GM19452 (cell line): ENCODE data around the gene ATG4D.

Experiments
- ATAC-seq: cut with Tn5 transposase; IDR thresholded peaks from one replicate; pipeline ENCODE4 v1.9.1; 2021; ENCODE audit not compliant: unreplicated experiment

The ATG4D gene

DNA sequence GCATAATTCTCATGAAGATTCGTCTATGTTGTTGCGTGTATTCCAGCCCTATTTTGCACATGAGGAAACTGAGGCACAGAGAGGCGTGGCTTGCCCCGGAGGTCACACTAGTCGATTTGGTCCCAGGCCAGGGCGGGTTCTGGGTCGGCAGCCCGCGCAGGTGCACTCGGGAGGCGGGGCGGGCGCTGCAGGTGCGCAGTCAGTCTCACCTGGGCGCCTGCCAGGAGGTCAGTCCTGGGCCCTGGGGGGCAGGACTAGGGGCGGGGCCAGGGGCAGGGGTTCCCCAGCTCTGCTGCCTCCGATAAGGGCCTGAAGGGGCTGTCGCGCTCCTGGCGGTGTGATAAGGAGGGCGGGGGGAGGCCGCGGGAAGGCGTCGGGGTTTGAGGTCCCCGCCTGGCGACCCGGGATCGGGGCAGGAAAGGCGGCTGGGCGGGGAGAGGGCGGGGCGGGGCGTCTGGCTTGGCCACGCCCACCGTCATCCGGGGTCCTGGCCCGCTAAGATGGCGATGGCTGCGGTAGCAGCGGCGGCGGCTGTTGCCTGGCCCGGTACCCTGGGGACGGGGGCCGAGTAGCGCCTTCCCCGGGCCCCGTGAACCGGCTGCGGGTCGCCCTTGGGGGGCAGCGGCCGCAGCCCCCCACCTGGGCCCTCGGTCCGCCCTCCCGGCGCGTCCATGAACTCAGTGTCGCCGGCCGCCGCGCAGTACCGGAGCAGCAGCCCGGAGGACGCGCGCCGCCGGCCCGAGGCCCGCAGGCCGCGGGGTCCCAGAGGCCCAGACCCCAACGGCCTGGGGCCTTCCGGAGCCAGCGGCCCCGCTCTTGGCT is at the start of gene ATG4D:
Gene ATG4D (plus strand): TSS at position 485 of the 822 bp plus-strand sequence. CDS start 187 bp downstream, at position 672.
- peak; percentile 90 for ATAC-seq

DNA sequence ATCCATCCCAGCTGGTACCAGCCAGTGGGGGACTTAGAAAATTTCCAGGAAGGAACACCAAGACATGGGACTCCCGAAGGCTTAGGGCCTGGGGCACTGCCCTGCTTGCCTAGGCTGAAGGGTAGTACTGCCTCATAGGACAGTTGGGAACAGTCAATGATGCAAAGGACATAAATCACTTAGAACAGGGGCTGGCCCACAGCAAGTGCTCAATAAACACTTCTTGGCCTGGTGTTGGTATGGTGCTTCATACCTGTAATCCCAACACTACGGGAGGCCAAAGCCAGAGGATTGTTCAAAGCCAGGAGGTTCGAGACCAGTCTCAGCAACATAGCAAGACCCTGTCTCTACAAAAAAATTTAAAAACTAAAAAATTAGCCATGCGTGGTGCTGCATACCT is 46.3 kb upstream of the ATG4D start:
- no peak for ATAC-seq

DNA sequence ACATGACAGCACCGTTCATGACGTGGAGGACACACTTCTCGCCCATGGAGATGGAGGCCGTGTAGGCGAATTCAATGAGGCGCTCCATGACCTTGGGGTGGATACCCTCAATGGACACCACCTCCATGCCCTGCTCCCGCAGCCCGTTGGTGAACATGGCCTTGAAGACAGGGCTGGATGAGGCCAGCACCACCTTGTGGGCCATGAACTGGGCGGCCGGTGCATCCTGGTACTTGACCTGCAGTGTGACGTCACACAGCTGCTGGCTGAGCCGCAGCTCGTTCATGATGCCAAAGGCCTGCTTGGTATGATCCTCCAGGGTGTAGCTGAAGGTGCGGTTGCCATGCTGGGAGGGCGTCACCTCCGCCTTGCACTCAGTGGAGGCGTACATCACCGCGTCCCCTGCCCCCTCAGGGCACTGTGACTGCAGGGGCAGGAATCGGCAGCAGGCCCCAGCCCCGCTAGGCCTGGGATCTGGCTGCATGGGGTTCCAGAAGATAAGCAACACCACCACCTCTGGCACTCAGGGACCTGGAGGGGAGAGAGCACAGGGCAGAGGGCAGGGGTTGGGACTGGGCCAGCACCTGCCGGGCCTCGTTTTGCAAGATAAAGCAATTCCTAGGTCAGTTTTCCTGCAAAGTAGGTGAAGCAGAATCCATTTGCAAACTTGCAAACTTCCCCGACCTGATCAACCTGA is 44.0 kb upstream of the ATG4D start:
- ATAC-seq, result no peak

DNA sequence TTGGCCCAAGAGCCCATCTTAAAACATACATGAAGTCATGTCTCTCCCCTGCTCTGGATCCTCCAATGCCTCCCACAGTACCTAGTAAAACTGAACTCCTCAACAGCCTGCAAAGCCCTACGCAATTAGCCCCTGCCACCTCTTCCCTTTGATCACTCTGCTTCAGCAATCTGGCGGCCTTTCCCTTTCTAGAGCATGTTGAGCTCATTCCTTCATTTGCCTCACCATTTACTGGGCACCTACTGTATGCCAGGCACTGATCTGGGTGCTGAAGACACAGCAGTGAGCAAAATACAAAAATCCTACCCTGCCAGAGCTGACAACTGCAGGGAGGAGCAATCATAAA is 43.5 kb upstream of the ATG4D start:
- no peak for ATAC-seq

DNA sequence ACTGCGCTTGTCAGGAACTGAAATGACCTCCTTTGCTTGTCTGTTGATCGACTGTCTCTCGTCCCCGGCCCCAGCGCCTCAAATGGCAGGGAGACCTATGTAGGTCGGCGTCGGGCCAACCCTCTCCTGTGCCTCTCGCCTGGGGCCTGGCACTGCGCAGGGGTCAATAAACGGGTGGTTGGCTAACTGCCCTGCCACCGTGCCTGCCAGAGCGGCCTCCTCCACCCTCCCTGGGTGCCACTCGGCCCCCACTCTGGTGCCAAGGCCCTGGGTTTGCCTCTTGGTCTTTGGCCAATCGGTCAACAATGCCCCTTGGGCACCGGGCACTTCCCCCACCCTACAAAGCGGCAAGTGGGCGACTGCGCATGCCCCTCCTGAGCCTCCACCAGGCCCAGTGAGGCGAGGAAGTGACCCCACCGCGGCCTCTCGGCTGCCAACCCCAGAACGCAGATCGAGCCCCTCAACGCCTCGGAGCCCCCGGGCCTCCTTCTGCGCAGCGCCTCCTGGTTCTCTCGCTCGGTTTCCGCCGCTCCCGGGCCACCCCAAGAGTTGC is 41.7 kb upstream of the ATG4D start:
- peak; percentile 43 for ATAC-seq

DNA sequence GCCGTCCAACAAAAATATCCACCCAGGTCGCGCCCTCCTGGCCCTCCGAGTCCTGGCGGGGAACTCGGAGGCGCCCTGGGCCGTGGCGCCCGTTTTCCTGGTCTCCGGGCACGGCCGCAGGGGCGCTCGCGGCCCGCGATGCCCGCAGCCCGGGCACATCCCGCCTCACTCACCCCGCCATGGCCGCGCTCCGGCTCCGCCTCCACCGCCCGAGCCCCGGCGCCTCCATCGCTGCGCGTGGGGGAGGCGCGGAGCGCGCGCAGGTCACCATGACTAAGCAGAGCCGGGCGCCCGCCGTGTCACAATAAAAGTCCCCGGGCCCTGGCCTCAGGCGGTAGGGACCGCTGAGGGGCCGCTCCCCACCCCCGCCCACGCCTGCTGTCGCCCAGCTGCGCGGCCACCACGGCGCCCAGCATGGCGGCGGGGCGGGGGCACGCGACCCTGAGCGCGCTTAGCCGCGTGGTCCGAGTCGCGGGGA is 41.1 kb upstream of the ATG4D start:
- ATAC-seq, result peak; percentile 69

DNA sequence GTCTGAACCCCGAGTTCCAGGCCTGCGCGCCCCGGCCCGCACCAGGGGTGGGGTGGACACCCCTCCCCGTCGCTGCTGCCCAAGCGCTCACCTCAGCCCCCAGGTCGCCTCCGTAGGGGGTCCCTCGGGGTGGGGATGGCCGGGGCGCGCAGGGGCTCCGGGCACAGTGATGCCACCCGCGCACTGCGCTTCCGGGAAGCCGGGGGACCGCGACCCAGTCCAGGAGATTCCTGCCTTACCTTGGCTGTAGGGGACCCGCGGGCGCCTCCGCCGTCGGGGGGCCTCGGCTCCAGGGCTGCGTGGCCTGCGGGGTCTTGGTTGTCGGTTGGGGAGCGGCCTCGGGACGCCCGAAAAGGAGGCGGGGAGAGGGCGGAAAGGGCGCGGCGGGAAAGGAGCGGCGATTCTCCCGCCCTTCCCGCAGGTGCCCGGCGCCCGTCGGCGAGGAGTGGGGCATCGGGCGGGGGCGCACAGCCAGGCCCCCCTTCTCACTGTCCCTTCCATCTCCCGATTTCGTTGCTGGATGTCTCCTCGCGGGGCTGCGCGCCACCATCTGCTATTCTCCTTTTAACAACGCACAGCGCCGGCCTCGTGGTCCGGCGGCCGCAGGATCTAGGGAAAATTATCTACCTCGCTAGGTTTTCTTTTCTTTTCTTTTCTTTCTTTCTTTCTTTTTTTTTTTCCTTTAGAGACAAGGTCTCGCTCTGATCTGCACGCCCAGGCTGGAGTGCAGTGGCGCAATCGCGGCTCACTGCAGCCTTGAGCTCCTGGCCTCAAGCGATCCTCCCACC is 40.5 kb upstream of the ATG4D start, which contains the start of gene KEAP1:
Gene KEAP1 (minus strand): TSS at position 355 of the 788 bp plus-strand sequence. CDS start 3,323 bp downstream, outside the sequence.
- peak; percentile 3 for ATAC-seq

DNA sequence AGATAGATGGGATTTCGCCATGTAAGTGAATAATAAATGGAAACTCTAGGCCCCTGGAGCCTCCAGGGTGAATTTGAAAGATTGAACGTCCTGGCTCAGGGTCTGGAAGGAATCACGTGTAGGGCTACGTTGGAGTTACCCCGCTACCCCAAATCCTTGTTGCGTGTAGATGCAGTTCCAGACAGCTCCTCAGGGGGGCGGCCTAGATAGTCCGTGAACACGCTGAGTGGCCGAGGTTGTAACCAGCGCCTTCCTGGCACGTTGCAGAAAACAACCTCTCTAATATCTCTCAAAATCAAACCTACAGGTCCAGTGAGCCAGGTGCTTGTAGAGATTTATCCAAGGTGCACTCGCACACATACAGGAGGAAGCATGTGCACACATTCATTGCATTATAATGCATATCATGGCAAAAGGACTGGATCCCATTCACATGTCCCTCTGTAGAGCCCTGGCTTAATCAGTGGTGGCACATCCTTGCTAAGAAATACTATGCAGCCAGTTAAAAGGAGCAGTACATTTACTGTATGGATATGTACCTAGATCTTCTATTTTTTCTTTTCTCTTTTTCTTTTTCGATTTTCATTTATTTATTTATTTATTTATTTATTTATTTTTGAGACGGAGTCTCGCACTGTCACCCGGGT is 38.0 kb upstream of the ATG4D start:
- no peak for ATAC-seq

DNA sequence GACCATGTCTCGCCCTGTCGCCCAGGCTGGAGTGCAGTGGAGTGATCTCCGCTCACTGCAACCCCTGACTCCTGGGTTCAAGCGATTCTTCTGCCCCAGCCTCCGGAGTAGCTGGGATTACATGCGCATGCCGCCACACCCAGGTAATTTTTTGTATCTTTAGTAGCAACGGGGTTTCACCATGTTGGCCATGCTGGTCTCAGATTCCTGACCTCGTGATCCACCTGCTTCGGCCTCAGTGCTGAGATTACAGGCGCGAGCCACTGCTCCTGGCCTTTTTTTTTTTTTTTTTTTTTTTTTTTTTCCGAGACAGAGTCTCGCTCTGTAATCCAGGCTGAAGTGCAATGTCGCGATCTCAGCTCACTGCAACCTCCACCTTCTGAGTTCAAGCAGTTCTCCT is 35.7 kb upstream of the ATG4D start:
- ATAC-seq, result no peak

DNA sequence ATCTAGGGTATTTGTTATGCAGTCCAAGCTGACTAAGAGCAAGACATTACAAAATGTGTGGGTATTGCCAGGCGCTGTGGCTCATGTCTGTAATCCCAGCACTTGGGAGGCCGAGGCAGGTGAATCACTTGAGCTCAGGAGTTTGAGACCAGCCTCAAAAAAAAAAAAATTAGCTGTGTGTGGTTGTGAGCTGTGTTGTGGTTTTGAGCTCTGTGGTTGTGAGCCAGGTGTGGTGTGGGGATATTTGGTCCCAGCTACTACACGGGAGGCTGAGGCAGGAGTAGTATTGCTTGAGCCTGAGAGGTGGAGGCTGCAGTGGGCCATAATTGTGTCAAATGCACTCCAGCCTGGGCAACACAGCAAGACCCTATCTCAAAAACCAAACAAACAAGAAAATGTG is 35.0 kb upstream of the ATG4D start:
- ATAC-seq, result no peak

DNA sequence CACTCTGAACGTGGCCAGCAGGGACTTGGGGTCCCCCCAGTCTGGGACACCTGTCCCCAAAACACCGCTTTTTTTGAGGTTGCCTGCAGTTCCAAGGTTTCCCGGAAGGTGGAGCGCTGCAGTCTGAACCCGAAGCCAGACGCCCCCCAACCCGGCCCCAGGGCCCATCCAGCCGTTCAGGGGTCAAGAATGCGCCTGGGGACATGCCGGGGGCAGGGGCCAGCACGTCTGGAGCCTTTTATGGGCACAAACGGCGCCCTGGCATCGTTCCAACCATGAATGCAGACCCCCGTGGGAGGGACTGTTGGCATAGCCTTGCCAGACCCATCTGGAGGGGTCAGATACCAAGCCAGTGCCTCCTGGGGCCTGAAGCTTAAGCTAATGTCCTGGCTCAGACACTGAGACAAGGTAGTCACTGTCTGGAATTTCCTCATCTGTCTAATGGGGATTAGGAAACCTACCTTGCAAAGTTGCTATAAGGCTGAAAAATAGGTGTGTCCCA is 33.4 kb upstream of the ATG4D start:
- ATAC-seq, result no peak

DNA sequence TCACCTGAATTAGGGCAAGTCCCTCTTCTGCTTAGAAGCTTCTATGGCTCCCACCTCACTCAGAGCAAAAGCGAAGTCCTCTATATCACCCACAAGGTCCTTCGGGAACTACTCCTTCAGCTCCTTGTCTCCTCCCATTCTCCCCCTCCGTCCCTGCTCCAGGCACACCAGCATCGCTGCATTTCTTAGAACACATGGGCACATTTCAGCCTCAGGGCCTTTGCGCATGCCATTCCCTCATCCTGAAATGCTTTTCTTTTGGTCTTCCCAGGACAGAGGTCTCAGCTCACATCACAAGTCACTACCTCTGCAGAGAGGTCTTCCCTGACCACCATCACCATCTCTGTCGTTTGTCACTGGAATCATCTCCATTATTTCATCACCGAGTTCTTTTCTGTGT is 30.5 kb upstream of the ATG4D start:
- no peak for ATAC-seq

DNA sequence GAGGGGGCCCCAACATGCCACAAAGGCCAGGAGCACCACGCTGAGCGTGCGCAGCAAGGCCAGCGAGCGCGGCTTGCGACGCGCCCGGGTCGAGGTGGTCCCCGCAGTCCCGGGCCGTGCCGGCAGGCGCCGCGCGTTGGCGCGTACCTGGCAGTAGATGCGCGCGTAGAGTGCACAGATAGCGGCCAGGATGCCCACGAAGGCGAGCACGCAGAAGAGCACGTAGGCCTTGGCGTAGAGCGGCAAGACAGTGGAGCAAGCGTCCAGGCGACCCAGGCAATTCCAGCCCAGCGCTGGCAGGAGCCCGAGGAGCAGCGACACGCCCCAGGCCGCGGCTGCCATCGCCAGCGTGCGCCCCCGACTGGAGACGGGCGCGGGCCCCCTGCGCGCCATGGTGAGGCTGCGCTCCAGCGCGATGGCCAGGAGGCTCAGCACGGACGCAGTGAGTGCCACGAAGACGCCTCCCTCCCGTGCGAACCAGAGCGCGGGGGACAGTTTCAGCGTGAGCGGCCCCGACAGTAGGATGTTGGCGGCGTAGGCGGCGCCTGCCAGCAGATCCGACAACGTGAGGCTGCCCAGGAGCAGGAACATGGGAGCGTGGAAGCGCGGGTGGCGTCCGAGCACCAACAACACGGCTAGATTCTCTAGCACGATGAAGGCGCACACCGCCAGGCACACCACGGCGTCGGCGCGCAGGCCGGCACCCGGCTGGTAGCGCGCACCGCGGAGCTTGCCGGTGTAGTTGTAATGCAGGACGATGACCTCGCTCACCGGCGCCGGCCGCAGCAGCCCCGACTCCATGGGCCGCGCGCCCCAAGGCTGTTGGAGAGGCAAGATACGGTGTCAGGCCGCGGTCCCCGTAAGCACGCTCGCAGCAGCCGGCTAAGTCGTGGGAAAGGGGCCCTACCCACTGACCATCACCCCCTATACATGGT is 29.2 kb upstream of the ATG4D start:
- ATAC-seq, result no peak

DNA sequence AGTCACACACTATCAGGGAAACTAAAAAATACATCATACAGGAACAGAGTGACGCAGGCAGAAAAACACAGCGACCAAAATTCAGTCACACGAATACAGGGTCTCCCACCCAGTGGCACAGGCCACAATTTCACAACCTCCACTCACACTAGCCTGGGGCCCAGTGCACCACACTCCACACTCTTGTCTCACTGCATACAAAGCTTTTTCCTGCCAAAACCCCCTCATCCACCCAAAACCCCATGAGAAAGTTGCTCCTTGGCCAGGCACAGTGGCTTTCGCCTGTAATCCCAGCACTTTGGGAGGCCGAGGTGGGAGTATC is 27.7 kb upstream of the ATG4D start:
- no peak for ATAC-seq

DNA sequence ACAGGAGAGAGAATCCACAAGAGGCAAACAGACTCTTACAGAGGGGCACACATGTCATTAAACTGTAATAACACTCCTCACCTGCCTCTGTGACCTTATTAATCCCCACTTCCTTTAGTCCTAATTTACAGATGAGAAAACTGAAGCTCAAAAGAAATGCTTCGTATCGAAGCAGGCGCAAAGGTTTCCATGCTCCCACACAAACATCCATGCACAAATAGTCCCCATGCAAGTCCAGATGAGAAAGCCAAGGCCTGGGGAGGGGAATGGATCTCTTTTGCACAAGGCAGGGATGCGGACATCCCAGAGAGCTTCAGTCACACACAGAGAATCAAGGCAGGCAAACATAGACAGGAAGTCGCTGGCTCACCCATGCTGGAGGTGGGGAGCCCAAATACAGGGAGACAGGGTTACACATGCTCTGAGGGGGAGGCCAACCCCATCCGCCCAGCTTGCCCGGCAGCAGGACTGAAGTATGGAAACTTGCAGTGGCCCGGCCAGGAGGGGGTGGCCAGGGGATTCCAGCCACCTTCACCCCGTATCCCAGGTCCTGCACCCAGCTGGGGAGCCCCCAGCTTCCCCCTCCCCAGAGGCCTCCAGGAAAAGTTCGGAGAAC is 26.9 kb upstream of the ATG4D start:
- no peak for ATAC-seq

DNA sequence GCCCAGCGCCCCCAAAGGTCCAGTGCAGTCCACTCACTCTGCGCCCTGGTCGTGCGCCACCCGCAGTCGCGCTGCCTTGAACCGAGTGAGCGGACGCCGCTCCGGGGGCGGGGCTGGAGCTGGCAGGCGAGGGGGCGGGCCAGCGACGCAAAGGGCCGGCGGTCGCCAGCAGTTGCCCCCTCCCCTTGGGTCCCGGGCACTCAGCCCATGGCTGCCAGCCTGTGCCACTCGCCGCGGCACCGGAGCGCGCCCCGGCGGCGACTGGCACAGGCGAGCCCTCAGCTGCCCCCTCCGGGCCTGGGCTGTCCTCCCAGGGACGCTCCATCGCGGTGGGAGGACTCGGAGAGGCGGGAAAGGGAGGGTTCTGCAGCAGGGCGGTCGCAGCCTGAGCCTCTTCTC is 26.3 kb upstream of the ATG4D start, which contains the start of gene S1PR5:
Gene S1PR5 (minus strand): TSS at position 87 of the 399 bp plus-strand sequence. CDS start 2,436 bp downstream, outside the sequence.
- no peak for ATAC-seq

DNA sequence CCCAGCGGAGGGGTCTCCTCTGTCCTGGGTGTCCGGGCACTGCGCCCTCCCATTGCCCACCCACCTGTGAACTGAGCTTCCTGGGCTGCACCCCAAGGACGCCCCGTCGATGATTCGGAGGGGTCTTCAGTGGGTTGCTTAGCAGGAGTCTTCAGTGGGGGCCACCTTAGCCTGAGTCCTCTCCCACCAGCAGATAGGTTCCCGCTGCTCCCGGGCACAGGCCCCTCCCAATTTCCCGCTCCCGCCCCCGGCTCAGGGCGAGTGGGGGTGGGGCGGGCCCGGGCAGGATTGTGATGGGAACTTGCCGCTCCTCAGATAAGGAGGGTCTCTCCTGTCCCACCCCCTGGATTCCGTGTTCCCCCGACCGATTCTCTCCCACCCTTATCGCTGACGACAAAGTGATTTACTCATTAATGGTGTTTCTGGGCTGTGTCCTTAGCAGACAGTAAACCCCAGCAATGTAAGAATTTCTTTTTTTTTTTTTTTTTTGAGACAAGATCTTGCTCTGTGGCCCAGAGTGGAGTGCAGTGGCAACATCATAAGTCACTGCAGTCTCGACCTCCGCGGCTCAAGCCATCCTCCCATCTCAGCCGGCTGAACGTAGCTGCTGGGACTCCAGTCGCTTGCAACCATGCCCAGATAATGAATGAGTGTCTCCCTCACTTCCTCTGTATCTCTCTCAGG is 25.8 kb upstream of the ATG4D start:
- no peak for ATAC-seq
